DMS53 (cell line): ENCODE results near the gene SLC5A6.

ENCODE experiments used
- DNase-seq: peaks from one replicate; lab custom pipeline; 2025; lab: John Stamatoyannopoulos, UW

SLC5A6 gene

GRCh38 chr2:27174638-27175037 is 37.4 kb downstream of the SLC5A6 start:
- no peak for DNase-seq

GRCh38 chr2:27171351-27171848 is 40.7 kb downstream of the SLC5A6 start:
- peak; percentile 66 for DNase-seq

- no peak for DNase-seq
These were observed 41.3 kb downstream of the SLC5A6 start for GRCh38 chr2:27170581-27171337.

- DNase-seq, result no peak
These were observed 46.9 kb downstream of the SLC5A6 start for GRCh38 chr2:27164960-27165763.

GRCh38 chr2:27162151-27163121 is 49.6 kb downstream of the SLC5A6 start:
- DNase-seq, result peak; percentile 70

- no peak for DNase-seq
These were observed 51.9 kb downstream of the SLC5A6 start for GRCh38 chr2:27160191-27160590.

- no peak for DNase-seq
These were observed 52.8 kb downstream of the SLC5A6 start for GRCh38 chr2:27159271-27159670.

GRCh38 chr2:27158468-27158867 is 53.6 kb downstream of the SLC5A6 start:
- DNase-seq, result no peak

GRCh38 chr2:27155069-27155520 is 57.0 kb downstream of the SLC5A6 start:
- DNase-seq, result no peak

- no peak for DNase-seq
These were observed 57.6 kb downstream of the SLC5A6 start for GRCh38 chr2:27154488-27154887.

GRCh38 chr2:27152796-27153464 is 59.1 kb downstream of the SLC5A6 start:
- DNase-seq, result peak; percentile 90

- DNase-seq, result peak; percentile 56
These were observed 59.8 kb downstream of the SLC5A6 start for GRCh38 chr2:27152102-27152795.

GRCh38 chr2:27150639-27151230 is 61.3 kb downstream of the SLC5A6 start:
- DNase-seq, result no peak
